Measurements from ENCODE around the gene CDH18.

The CDH18 gene

DNA sequence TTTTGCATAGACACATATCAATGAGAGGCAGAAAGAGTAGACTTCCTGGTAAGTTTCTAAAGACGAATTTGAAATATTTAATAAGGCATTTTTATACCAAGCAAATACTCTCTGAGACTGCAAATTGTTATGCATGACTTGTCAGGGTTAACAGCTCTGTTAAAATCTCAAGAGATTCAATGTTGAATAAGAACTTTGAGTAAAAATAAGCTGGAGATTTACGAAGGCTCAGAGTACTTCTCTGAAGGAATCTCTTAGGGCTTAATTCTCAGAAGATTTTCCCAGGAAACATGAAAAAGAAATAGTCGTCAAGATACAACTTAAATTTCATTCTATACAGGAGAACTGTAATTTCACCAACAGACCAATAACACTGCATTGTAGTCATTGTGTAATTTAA, 259.4 kb downstream of the CDH18 start:
- no peak for DNase-seq

DNA sequence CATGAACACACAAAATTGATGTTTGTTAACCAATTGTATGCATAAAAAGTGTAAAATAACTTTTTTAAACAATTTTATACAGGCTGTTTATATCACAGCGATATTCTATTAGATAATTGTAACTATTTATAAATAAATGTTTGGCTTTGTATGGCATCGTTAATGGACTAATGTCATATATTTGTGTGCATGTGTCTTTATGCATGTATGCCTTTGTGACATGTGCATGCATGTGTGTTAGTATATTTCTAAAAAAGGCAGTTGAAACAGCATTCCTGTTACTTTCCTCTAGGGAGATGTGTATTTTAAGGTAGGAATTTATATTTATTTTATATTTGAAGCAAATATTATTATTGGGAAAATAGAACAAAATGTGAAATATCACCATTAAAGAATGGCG, 268.9 kb downstream of the CDH18 start:
- no peak for DNase-seq

DNA sequence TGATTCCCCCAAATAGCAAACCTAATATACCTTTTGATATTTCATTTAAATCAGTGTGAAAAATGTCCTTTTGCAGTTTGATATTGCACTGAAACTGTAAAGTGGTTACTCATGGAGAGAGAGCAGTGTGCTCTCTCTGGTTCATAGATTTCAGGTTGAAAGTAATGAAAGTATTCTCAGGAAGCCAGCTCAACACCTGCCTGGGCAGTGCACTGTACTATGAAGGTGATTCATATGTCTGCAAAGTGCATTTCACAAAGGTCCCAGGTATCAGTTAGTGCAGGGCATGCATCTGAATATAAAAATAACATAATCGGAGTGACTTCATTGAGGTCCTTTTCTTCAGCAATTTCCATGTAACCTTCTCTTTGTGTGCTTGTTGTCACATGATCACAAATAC, 274.3 kb downstream of the CDH18 start:
- DNase-seq: no peak

DNA sequence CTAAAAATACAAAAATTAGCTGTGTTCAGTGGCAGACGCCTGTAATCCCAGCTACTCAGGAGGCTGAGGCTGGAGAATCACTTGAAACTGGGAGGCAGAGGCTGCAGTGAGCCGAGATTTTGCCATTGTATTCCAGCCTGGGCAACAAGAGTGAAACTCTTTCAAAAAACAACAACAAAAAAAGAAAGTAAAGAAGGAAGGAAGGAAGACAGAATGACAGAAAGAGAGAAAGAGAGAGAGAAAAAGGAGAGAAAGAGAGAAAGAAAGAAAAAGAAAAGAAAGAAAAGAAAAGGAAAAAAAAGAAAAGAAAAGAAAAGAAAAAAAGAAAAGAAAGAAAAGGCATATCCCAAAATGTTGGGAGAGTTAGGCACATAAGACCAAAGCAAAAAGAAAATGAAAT, 278.6 kb downstream of the CDH18 start:
- DNase-seq: no peak

DNA sequence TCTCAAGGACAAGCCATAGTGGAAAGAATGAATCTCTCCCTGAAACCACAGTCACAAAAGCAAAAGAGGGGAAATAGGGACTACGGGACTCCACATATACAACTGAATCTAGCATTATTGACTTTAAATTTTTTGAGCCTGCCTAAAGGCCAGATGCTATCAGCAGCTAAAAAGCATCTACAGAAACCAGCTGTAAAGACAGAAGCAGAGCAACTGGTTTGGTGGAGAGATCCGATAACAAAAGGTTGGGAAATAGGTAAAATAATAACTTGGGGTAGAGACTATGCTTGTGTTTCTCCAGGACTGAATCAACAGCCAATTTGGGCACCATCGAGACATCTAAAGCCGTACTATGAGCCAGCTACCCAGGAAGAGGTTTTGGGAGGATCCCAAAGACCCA, 281.2 kb downstream of the CDH18 start:
- no peak for DNase-seq

DNA sequence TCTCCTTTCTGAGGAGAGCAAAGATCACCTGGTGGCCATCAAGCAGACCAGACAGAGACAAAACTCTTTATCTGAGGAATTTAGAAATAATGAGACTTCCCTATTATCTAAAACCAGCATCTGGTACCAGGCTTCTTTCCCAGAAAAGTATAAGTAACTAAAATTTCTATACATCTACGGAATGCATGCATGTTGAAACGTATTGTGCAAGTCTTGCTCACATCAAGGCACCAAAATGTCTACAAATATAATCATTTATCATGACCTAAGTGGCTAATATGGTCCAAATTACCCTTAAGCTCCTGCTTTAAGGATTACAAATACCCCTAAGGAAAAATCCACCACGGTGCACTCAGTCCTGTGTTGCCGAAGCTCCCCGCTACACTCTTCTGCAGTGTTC, 286.3 kb downstream of the CDH18 start:
- no peak for DNase-seq

DNA sequence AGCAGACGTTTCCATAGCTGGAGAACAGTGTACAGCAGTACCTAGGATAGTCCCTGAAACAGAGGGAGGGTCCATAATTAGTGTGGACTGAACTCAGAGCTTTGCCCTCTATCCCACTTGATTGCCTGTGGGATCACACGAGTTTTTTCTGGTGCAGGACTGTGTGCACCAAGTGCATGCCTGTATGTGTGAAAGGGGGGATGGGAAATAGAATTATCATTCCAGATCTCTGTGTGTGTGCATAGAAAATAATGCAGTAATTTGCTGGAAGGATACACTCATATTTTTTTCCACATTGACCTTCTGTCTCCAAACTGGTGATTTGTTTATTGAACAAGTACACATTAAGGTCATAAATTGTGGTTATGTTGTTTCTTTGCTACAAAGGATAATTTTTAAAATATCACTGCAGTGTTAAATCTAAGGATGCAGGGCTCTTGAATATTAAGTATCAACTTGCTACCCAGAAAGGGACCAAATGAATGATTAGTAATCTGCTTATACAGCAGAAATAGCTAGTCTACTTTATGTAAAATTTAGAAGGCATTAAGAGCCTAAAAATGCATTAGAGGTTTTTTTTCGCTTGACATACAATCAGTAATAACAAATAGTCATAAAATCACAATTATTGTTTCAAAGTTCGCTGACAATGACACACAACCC, 292.9 kb downstream of the CDH18 start:
- DNase-seq: no peak

DNA sequence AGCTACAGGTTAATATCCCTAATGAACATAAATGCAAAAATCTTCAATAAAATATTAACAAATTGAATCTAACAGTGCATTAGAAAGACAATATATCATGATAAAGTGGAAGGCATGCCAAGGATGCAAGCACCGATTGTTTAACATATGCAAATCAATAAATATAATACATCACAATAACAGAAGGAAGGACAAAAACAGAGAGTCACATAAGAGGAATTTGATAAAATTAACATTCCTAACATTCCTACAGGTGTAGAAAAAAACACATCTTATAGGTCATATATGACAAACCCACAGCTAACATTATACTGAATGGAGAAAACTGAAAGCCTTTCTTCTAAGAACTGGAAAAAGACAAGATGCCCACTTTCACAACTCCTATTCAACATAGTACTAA, 297.0 kb downstream of the CDH18 start:
- DNase-seq: no peak

DNA sequence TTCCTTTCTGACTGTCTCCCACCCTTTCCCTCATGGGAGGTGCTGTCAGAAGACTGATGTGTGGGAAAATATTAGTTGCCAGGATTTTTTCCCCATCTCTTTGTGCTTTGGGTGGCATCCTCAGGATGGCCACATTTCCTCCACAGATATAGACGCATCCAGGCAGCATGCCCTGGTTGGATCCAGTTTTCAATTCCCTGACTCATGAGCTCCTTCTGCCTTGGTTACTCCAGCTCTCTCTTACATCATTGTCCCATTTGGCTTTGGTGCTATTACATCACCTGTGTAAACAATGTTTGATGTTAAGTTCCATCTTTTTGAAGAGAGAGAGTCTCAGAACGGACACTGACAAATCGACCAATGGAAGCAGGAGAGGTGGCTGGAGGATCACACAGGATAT, 302.5 kb downstream of the CDH18 start:
- DNase-seq: no peak

DNA sequence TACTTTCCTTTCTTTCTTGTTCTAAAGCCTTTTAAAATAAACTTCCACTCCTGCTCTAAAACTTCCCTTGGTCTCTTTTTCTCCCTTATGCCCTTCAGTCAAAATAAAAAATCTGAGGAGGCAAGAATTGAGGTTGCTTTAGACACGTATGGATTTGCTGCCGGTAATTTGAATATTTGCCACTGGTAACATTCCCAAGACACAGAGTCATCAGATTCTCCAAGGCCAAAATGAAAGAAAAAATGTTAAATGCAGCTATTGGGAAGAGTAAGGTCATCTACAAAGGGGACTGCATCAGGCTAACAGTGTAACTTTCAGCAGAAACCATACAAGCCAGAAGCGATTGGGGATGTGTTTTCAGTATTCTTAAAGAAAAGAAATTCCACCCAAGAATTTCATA, 311.1 kb downstream of the CDH18 start:
- DNase-seq: no peak

DNA sequence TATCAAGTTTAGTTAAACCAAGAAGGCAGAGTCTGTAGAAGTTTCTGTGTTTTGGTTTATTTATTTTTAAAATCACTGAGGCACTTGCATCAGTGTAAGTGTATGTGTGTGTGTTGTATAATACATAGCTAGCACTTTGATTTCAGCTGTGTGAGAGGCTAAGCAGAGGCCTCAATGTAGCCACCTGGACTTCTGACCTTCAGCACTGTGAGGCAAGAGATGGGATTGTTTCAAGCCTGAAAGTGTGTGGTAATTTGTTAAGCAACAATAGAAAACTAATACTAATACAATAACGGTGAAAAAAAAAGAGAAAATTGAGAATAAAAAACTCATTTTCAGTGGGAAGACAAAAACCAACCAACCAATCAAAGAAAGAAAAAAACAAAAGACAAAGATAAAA, 327.3 kb downstream of the CDH18 start:
- no peak for DNase-seq

DNA sequence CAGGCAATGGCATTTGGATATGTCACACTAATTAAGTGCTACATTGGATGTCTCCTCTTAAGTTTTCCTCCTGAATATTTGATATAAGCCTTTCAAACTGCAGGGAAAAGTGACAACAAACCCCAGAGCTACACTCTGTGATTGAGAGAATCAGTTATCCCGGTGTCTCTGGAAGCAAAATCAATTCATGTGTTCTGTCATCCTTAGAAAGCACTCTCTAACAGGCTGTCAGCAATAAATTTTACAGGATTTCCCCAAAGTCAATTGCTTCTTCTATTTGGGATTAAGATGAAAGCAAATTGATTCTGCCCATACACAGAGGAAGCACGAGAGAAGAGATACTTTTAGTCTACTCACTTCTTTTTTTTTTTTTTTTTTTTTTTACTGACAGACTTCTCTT, 332.4 kb downstream of the CDH18 start:
- DNase-seq: no peak

DNA sequence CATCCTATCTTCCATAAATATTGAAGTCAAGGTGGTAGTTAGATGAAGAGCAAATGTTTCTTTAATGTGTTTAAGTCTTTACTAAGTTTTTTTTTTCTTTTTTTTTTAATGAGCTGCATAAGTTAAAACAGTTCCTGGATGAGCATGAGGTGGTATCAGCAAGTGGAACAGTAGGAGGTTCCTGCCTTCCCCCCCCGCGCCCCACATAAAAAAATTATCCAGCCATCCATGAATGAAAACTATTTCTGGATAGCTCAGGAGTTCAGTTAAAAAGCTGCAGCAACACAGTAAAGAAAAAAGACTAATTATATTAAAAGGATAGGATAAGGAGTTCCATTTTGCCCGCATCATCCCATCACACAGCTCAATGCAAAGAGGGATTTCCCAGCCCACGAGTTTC, 349.5 kb downstream of the CDH18 start:
- no peak for DNase-seq

DNA sequence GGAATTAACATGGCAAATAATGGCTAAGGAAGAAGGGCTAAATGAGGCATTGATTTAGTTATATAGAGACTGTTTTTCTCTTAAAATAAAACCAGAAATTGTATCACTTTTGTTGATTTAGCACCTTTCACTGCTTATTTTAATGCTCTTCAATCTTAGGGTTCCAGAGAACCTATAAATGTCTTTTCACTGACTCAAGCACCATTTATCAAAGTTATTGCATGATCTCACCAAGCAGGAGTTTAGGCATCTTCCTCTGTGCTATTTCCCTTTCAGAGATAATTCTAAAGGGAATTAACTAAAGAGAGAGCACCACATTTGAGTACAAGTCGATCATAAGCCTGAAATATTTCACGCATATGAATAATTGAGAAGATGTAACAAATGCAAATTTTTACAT, 357.1 kb downstream of the CDH18 start:
- DNase-seq: no peak

DNA sequence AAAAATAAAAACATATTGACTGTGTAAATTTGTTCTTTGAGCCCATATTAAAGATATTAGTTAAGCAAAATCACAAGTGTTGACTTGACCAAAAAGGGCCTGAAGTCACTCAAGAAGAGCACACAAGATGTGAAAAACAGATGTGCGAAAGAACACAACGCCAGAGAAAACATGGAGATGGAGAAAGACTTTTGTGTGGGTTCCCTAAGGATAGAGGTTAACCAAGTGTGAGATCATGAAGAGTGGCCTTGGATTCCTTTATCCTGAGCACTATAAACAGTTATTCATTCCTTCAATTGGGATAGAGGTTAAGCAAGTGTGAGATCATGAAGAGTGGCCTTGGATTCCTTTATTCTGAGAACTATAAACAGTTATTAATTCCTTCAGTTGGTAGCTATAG, 361.8 kb downstream of the CDH18 start:
- no peak for DNase-seq

DNA sequence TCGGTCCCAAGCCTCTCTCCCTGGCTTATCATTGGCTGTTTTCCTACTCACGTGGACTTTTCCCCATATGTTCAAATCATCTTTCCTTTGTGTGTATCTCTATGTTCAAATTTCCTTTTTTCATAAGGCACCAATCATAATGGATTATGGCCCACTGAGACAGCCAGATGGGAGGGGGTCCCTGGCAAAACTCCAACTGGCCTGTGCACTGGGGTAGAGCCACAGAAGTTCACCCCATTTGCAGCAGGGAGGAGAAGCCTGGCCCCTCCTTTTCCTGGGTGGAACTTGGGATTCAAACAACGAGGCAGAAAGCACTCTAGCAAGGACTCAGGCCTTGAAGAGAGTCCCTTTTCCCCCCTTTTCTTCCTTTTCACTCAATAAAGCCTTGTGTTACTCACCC, 362.4 kb downstream of the CDH18 start:
- no peak for DNase-seq

DNA sequence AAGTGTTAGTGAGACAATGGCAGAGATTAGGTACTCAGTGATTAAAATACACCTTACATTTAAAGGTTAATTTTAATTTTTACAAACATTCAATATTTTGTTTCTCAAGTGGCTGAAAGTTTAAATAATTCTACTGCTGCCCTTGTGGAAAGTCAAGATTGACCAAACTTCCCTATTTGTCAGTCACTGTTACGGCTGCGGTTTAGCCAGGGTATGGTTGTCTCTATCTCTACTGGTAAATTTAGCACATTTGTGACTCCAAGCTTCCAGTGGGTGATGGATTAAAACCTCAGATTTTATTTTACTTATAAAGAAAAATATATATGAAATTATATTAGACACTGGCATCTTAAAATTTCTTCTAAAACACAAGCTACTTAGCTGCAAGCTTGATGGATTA, 368.4 kb downstream of the CDH18 start:
- DNase-seq: no peak

DNA sequence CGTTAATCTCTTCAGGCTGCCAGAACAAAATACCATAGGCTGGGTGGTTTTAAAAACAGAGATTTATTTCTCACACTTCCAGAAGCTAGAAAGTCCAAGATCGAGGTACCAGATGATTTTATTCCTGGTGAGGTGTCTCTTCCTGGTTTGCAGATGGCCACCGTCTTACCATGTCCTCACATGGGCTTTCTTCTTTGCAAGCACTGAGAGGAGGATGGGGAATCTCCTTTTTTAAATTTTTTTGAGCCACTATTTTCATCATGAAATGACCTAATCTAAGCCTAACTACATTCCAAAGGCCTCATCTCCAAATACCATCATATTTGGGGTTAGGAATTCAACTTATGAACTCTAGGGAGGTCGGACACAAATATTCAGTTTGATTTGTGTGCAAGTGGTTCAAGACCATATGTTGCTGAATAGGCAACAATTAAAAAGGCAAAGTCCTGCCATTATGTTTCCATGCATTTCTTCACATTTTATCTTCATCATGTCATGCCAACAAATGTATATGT, 371.2 kb downstream of the CDH18 start:
- DNase-seq: no peak

DNA sequence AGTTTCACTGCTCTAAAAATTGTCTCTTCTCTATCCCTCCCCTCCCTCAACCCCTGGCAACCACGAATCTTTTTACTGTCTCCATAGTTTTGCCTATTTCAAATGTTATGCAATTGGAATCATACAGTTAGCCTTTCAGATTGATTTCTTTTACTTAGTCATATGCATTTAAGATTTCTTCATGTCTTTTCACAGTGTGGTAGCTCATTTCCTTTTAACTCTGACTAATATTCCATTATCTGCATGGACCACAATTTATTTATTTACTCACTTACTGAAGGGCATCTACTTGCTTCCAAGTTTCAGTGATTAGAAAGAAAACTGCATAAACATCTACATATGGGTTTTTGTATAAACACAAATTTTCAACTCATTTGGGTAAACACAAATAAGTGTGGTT, 372.3 kb downstream of the CDH18 start:
- DNase-seq: no peak

DNA sequence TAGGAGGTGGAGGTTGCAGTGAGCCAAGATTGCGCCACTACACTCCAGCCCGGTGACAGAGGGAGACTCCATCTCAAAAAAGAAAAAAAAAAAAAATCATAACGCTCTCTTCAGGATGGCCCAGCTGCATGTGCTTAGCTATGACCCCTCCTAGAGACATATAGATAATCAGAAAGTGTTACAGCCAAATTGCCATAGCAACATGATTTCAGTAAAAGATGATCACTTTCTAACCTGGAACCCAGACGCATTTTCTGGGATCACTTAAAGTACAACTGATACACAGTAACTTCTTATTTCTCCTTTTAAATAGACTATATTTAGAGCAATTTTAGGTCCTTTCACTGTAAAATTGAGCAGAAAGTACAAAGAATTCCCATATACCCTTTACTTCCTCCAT, 372.9 kb downstream of the CDH18 start:
- no peak for DNase-seq

DNA sequence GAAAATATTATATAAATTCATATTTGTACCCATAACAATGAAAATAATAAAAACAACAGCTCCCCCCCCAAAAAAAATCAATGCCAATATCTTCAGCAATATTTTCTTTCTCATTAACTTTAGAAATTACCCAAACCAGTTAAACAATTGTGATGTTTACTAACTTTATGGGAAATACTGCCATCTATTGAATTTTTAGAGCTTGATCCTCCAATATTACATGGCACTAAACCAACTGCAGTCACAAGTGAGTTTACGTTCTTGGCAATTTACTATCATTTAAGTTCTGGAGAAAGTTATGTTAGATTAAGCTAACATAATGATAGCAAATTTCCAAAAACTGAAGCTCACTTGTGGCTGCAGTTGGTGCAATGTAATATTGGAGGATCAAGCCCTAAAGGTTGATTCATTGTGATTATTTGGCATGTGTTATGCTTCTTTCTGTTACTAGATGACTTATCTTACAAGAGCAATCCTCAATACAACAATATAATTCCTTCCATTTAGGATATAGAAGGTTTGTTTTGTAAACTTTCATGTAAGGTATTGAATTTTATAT, 379.5 kb downstream of the CDH18 start:
- DNase-seq: no peak

DNA sequence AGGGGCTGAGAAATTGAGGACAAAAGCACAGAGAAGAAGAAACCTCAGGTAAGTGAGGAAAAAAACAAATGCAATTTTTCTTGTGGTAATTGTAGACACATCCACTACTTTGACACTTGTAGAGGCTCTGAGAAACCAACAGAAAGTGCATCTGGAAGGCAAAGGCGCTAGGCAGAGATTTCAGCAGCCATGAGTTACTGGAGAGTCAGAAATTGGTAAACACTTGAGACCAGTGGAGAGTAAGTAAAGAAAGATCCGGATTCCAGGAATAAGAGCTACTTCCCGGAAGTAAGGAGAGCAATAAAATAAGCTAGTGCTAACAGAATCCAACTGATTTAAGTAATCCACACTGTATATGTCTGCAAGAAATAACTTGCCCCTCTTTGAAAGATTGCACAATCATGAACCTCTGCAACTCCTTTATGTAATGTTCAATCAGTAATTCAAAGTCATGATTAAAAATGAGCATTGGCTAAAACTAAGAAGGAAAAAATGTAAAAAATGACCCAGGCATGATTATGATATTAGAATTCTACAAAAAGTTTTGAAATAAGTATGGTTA, 382.1 kb downstream of the CDH18 start:
- DNase-seq: no peak

DNA sequence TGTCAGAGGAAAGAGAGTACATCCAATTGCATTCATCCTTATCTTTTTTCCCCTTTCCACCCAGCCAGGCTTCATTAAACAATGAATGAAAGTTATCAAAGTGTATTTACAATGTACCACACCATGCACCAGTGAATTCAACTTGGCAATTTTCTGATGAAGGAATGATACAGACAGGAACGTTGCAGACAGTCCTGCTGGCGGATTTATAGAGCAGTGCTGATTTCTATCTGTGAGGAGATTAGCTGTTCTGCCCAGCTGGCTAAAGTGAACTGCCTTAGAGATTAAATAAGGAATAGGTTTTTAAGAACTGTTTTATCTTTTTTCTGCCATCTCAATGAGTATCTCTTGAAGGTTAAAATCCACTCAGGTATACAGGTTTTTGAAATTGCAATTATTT, 403.9 kb downstream of the CDH18 start:
- no peak for DNase-seq

DNA sequence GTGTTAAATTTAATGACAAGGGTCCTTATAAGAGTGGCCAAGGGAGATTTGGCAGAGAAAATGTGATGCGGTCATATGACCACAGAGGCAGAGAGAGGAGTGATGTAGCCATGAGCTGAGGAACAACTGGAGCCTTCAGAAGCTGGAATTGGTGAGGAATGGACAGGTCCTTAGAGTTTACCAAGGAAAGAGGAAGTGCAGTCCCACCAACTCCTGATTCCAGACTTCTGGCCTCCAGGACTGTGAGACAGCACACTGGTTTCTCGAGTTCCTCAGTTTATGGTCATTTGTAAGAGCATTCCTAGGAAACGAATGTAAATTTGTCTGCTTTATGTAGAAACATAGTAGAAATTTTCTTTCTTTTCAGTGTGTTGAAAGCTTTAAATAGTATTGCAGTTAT, 410.1 kb downstream of the CDH18 start:
- DNase-seq: no peak

DNA sequence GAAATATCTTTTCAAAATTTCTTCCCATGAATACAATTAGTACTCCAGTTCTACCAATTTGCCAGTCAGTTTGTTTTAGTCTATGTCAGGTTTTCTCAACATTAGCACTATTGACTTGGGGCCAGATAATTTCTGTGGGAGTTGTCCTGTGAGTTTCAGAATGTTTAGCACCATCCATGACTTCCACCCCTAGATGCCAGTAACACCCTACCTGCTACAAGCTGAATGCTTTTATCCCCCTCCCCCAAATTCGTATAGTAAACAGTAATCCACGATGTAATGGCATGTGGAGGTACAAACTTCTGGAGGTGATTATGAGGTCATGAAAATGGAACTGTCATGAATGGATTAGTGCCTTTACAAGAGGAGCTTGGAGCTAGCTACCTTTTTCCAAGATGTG, 420.0 kb downstream of the CDH18 start:
- no peak for DNase-seq
